Naive B cell (primary cell): ENCODE measurements around the gene ZNF695. TPM values are rescaled to one million over a fixed set of nuclear protein-coding genes. Genes with fewer than 3 reads are reported as not detected.

Experiments used
- ATAC-seq, 2 donors: fragments of 150-1000 bp; cut with Tn5 transposase; 2 replicates each; pipeline ENCODE4 v1.10.0; 2021; ENCODE audit warnings: low read depth in 2 of 2, mild to moderate bottlenecking in 2 of 2, moderate library complexity in 2 of 2
- DNase-seq: peaks from one replicate; pipeline ENCODE4 v3.0.0; 2022
- H3K27ac Mint-ChIP-seq, 6 donors: one replicate each; pipeline ENCODE4 v1.8.0; 2020 to 2022; ENCODE audit warnings: mild to moderate bottlenecking in 6 of 6, mixed read lengths in 6 of 6, moderate library complexity in 5 of 6, inconsistent platforms in 2 of 6
- H3K27me3 Mint-ChIP-seq, 3 donors: one replicate each; pipeline ENCODE4 v1.8.0; 2021 to 2022; ENCODE audit warnings: mixed read lengths in 3 of 3, mild to moderate bottlenecking in 1 of 3
- H3K36me3 Mint-ChIP-seq, 2 donors: one replicate each; pipeline ENCODE4 v1.8.0; 2020 to 2022; ENCODE audit warnings: mixed read lengths in 2 of 2, inconsistent platforms in 1 of 2, mild to moderate bottlenecking in 1 of 2
- H3K4me1 Mint-ChIP-seq, 3 donors: one replicate each; pipeline ENCODE4 v1.8.0; 2020 to 2022; ENCODE audit warnings: mixed read lengths in 3 of 3, inconsistent platforms in 1 of 3, mild to moderate bottlenecking in 1 of 3, moderate library complexity in 1 of 3
- H3K4me3 Mint-ChIP-seq, 8 donors: one replicate each; pipeline ENCODE4 v1.8.0; 2020 to 2022; ENCODE audit warnings: mild to moderate bottlenecking in 8 of 8, mixed read lengths in 8 of 8, moderate library complexity in 8 of 8, inconsistent platforms in 2 of 8
- H3K9me3 Mint-ChIP-seq, 7 donors: one replicate each; pipeline ENCODE4 v1.8.0; 2020 to 2022; ENCODE audit warnings: mixed read lengths in 7 of 7, mild to moderate bottlenecking in 5 of 7, inconsistent platforms in 2 of 7, moderate library complexity in 1 of 7
- polyA plus RNA-seq, 6 donors: library from polyadenylated mRNA; unstranded; fragments of 300-500 nt; fragmentation: Illumina TruSeq; gene quantifications; one replicate each; pipeline ENCODE4 v1.2.3, GENCODE V29; 2021; ENCODE audit warnings: low read depth in 6 of 6

ZNF695 gene
- polyA plus RNA-seq, 6 donors from 2014 or later: 0.08 TPM; not detected in 5

DNA sequence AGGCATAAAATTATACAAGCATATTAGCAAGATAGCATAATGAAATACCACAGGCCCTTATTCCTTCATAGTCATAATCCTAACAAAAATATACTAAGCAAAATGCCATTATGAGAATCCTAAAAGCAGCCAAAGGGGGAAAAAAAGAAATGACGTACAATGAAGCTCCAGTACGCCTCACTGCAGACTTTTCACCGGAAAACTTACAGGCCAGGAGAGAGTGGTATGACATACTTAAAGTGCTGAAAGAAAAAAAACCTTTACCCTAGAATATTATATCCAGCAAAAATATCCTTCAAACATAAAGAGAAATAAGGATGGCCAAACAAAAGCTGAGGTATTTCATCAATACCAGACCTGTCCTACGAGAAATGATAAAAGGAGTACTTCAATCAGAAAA lies 19.5 kb downstream of the ZNF695 start:
- ATAC-seq: no peak
- peaks cover 32 to 41% of the 10 kb centered on the region in 2 donors for H3K36me3 Mint-ChIP-seq
- no peak for DNase-seq
- H3K4me1 Mint-ChIP-seq: no peaks in the 10 kb centered on the region
- no peaks in the 10 kb centered on the region for H3K27me3 Mint-ChIP-seq
- no peak overlapping the region for H3K4me3 Mint-ChIP-seq
- peaks cover 21 to 99% (median 93%) of the 10 kb centered on the region in 7 donors for H3K9me3 Mint-ChIP-seq
- H3K27ac Mint-ChIP-seq: no peak overlapping the region

- H3K27me3 Mint-ChIP-seq: no peaks in the 10 kb centered on the region
- H3K36me3 Mint-ChIP-seq: peaks cover 32 to 38% of the 10 kb centered on the region in 2 donors
- ATAC-seq: no peak
- peaks cover 20 to 100% (median 95%) of the 10 kb centered on the region in 7 donors for H3K9me3 Mint-ChIP-seq
- DNase-seq: no peak
- no peak overlapping the region for H3K4me3 Mint-ChIP-seq
- H3K27ac Mint-ChIP-seq: no peak overlapping the region
- no peaks in the 10 kb centered on the region for H3K4me1 Mint-ChIP-seq
Measured at GRCh38 chr1:246987083-246987690, 20.7 kb downstream of the ZNF695 start.

GRCh38 chr1:246978785-246979184 lies 29.1 kb downstream of the ZNF695 start:
- H3K9me3 Mint-ChIP-seq: peaks cover 13 to 79% (median 63%) of the 10 kb centered on the region in 7 donors
- DNase-seq (no peak), ATAC-seq (no peak)
- no peak overlapping the region for H3K4me3 Mint-ChIP-seq
- H3K27ac Mint-ChIP-seq: no peak overlapping the region
- peaks cover 0 to 7% (median 0%) of the 10 kb centered on the region in 3 donors for H3K27me3 Mint-ChIP-seq
- H3K4me1 Mint-ChIP-seq: no peaks in the 10 kb centered on the region
- peaks cover 22% of the 10 kb centered on the region in 2 donors for H3K36me3 Mint-ChIP-seq

- peaks cover 0 to 7% (median 0%) of the 10 kb centered on the region in 3 donors for H3K27me3 Mint-ChIP-seq
- ATAC-seq (no peak), DNase-seq (no peak)
- H3K9me3 Mint-ChIP-seq: peaks cover 13 to 74% (median 58%) of the 10 kb centered on the region in 7 donors
- H3K4me1 Mint-ChIP-seq: no peaks in the 10 kb centered on the region
- peaks cover 21 to 22% of the 10 kb centered on the region in 2 donors for H3K36me3 Mint-ChIP-seq
- H3K27ac Mint-ChIP-seq: no peak overlapping the region
- H3K4me3 Mint-ChIP-seq: no peak overlapping the region
Measured at GRCh38 chr1:246978281-246978680, 29.6 kb downstream of the ZNF695 start.

DNA sequence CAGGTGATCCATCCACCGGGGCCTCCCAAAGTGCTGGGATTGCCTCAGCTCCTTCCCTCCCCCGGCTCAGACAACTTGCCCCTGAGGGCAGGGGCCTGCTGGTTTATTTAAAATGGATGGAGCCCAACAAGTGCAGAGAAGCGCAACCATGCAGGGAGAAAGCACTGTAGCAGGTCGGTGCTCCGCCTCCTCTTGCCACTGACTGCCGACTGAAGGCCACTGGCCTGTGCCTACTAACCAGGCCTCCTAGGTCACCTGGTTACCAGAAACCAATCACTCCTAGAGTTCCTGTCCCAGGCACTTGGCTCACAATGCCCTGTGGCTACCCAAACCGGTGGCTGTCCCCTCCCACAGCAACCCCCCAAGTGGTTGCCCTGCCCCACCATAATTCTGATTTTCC lies 35.9 kb downstream of the ZNF695 start:
- H3K4me1 Mint-ChIP-seq: no peaks in the 10 kb centered on the region
- H3K36me3 Mint-ChIP-seq: peaks cover 10 to 28% of the 10 kb centered on the region in 2 donors
- H3K27ac Mint-ChIP-seq: no peak overlapping the region
- peaks cover 19 to 59% (median 49%) of the 10 kb centered on the region in 7 donors for H3K9me3 Mint-ChIP-seq
- no peak for DNase-seq
- peaks cover 0 to 7% (median 0%) of the 10 kb centered on the region in 3 donors for H3K27me3 Mint-ChIP-seq
- no peak overlapping the region for H3K4me3 Mint-ChIP-seq
- ATAC-seq: no peak

DNA sequence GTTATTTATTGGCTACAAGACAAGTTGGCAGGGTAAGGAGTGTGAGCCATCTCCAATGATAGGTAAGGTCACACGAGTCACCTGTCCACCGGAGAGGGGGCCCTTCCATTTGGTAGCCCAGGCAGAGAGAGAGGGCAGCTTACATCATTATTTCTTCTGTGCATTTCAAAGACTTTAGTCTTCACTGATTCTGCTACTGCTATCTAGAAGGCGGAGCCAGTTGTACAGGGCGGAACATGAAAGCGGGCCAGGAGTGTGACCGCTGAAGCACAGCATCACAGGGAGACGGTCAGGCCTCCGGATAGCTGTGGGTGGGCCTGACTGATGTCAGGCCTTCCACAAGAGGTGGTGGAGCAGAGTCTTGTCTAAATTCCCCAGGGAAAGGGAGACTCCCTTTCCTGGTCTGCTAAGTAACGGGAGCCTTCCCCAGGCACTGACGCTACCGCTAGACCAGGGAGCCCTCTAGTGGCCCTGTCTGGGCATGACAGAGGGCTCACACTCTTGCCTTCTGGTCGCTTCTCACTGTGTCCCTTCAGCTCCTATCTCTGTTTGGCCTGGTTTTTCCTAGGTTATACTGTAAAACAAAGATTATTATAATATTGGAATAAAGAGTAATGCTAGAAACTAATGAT lies 36.7 kb downstream of the ZNF695 start:
- Mint-ChIP-seq H3K36me3 (peaks cover 10 to 30% of the 10 kb centered on the region in 2 donors), H3K9me3 (peaks cover 16 to 59% (median 44%) of the 10 kb centered on the region in 7 donors), H3K4me3 (peak overlapping the region in 2 of 8 donors; percentile 57 to 86)

GRCh38 chr1:246969621-246970020 lies 38.2 kb downstream of the ZNF695 start:
- Mint-ChIP-seq H3K27ac (no peak overlapping the region), H3K4me1 (no peaks in the 10 kb centered on the region), H3K27me3 (no peaks in the 10 kb centered on the region), H3K9me3 (peaks cover 13 to 53% (median 38%) of the 10 kb centered on the region in 7 donors), H3K36me3 (peaks cover 14 to 36% of the 10 kb centered on the region in 2 donors), H3K4me3 (no peak overlapping the region)
- DNase-seq (no peak), ATAC-seq (no peak)

More for the DNA sequence above, 36.7 kb downstream of the ZNF695 start:
- DNase-seq (no peak), ATAC-seq (no peak)
- peaks cover 0 to 7% (median 0%) of the 10 kb centered on the region in 3 donors for H3K27me3 Mint-ChIP-seq
- no peaks in the 10 kb centered on the region for H3K4me1 Mint-ChIP-seq
- H3K27ac Mint-ChIP-seq: no peak overlapping the region

DNA sequence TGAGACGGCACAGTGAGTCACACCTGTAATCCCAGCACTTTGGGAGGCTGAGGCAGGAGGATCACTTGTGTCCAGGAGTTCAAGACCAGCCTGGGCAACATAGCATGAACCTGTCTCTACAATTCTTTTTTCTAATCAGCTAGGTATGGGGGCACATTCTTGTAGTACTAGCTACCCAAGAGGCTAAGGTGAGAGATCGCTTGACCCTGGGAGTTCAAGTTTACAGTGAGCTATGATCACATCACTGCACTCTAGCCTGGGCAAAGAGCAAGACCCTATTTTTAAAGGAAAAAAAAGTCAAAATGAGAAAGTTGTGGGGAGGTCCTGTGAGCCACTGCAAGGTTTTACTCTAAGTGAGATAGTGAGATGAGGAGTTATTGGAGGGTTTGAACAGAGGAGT lies 41.4 kb downstream of the ZNF695 start:
- Mint-ChIP-seq H3K4me3 (no peak overlapping the region), H3K36me3 (peaks cover 14 to 36% of the 10 kb centered on the region in 2 donors), H3K27me3 (no peaks in the 10 kb centered on the region), H3K27ac (no peak overlapping the region), H3K9me3 (peaks cover 15 to 53% (median 40%) of the 10 kb centered on the region in 7 donors), H3K4me1 (peaks cover 2 to 9% (median 7%) of the 10 kb centered on the region in 3 donors)
- DNase-seq (no peak), ATAC-seq (no peak)

GRCh38 chr1:246959944-246960693 lies 47.7 kb downstream of the ZNF695 start:
- Mint-ChIP-seq H3K4me1 (peaks cover 24 to 26% (median 26%) of the 10 kb centered on the region in 3 donors), H3K36me3 (no peaks in the 10 kb centered on the region), H3K4me3 (peak overlapping the region; percentile 2 to 85 (median 52)), H3K9me3 (peaks cover 0 to 2% (median 0%) of the 10 kb centered on the region in 7 donors), H3K27me3 (no peaks in the 10 kb centered on the region), H3K27ac (peak overlapping the region in 5 of 6 donors; percentile 3 to 84 (median 66))
- peak; percentile 49 for DNase-seq
- ATAC-seq: peak; percentile 87 to 90

DNA sequence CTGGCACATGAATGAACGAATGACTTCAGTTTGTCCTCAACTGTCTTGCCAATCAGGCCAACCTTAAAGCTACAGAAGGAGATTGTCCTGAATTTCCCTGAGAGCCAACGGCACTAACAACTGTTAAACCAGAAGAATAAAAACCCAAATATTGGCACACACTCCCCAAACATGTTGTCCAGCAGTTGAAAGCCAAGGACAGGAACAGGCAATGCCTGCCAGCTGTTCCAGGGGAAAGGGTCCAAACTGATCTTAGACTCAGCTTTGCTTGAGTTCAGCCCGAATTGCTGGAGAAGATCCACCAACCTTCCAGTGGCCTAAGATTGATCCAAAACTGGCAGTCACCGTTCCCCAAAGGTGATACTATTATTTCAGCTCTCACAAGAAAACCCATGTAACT lies 53.7 kb downstream of the ZNF695 start:
- Mint-ChIP-seq H3K27ac (peak overlapping the region in 1 of 6 donors; percentile 18), H3K4me1 (no peaks in the 10 kb centered on the region), H3K27me3 (no peaks in the 10 kb centered on the region), H3K4me3 (no peak overlapping the region), H3K9me3 (no peaks in the 10 kb centered on the region), H3K36me3 (no peaks in the 10 kb centered on the region)
- DNase-seq: no peak
- no peak for ATAC-seq

GRCh38 chr1:246951413-246951812 lies 56.4 kb downstream of the ZNF695 start:
- Mint-ChIP-seq H3K27me3 (no peaks in the 10 kb centered on the region), H3K4me3 (no peak overlapping the region), H3K27ac (no peak overlapping the region), H3K4me1 (peaks cover 0 to 5% (median 3%) of the 10 kb centered on the region in 3 donors), H3K9me3 (no peaks in the 10 kb centered on the region), H3K36me3 (no peaks in the 10 kb centered on the region)
- no peak for DNase-seq
- no peak for ATAC-seq

- no peak for DNase-seq
Measured at GRCh38 chr1:246949956-246950355, 57.9 kb downstream of the ZNF695 start.

GRCh38 chr1:246947255-246947654 lies 60.6 kb downstream of the ZNF695 start:
- no peaks in the 10 kb centered on the region for H3K9me3 Mint-ChIP-seq
- H3K36me3 Mint-ChIP-seq: no peaks in the 10 kb centered on the region
- no peaks in the 10 kb centered on the region for H3K27me3 Mint-ChIP-seq
- H3K4me3 Mint-ChIP-seq: no peak overlapping the region
- H3K4me1 Mint-ChIP-seq: peaks cover 0 to 5% (median 3%) of the 10 kb centered on the region in 3 donors
- DNase-seq (no peak), ATAC-seq (no peak)
- H3K27ac Mint-ChIP-seq: no peak overlapping the region

More at GRCh38 chr1:246949956-246950355, 57.9 kb downstream of the ZNF695 start:
- no peaks in the 10 kb centered on the region for H3K27me3 Mint-ChIP-seq
- ATAC-seq: no peak
- H3K4me3 Mint-ChIP-seq: no peak overlapping the region
- no peaks in the 10 kb centered on the region for H3K9me3 Mint-ChIP-seq
- peaks cover 0 to 5% (median 3%) of the 10 kb centered on the region in 3 donors for H3K4me1 Mint-ChIP-seq
- H3K27ac Mint-ChIP-seq: no peak overlapping the region
- H3K36me3 Mint-ChIP-seq: no peaks in the 10 kb centered on the region
